Measurements from ENCODE around the gene GASK1A. TPM values are rescaled to one million over a fixed set of nuclear protein-coding genes. Genes with fewer than 3 reads are reported as not detected.

The GASK1A gene
- total and polyA plus RNA-seq, 10 of the 15 experiments (the other 5 are each of a cell fraction or from before 2014, with no cell fraction given) = 0.18 TPM; not detected in 9

DNA sequence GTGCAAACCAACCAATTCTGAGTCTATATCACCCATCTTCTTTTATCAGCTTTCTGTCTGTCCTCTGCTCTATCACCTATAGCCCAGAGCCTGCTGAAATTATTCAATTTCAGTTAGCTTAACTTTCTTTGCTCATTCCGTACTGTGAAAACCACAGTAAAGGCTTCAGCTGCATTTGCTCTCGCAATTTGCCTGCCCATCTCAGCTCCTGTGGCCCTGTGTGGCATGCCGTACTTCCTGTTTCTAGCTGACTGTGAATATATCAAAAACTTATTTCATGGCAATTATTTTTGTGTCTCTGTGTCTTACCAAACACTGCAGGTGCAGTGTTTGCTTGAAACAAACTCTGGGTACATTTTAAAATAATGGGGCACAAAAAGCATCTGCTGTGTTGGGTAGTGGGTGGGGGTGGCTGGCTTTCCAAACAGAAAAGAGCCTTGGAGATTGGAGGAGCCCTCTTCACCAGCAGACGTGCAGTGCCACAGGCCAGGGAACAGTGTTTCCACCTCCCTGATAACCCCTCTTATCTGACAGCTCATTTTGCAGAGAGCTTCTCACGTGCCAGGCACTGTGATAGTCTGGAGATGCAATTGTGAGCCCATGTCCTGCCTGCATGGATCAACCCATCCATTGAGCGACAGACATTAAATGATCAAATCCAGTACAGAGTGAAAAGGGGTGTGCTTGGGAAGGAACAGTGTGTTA, 45.2 kb downstream of the GASK1A start:
- H2AFZ ChIP-seq (ENCODE audit: control insufficient read depth, low read depth, low read length) = no peak overlapping the region
- intact Hi-C loops (cut with micrococcal nuclease; ENCODE audit: unreplicated experiment) (no loop called here), in situ Hi-C loops (cut with MboI) (no loop called here)
- H3K36me3 ChIP-seq (ENCODE audit: control insufficient read depth in 2 of 2, insufficient read depth in 2 of 2, low read length in 1 of 2) = no peaks in the 10 kb centered on the region
- ChIA-PET CTCF (interaction anchor here (0.7 to 1.6 kb wide), 6 partner anchors 10 to 63 kb away, joined by 3 to 7 read pairs (median 4); no protein-coding TSS in a partner anchor), RAD21 (ENCODE audit: unreplicated experiment) (interaction anchor here (1.1 to 1.4 kb wide), 3 partner anchors 10 to 47 kb away, joined by 3 to 7 read pairs (median 3); no protein-coding TSS in a partner anchor), POLR2A (interaction anchor here (0.6 to 0.8 kb wide), 2 partner anchors 12 to 15 kb away, joined by 4 read pairs; no protein-coding TSS in a partner anchor), SMC1A (ENCODE audit: uncharacterized antibody, unreplicated experiment) (interaction anchor here (0.7 to 2.0 kb wide), 7 partner anchors 10 to 64 kb away, joined by 3 to 15 read pairs (median 4); no protein-coding TSS in a partner anchor)
- WGBS (ENCODE audit: insufficient coverage, insufficient replicate concordance, low lambda C conversion rate, missing lambda C conversion rate) = 8% methylated on average over 6 of the region's 6 CpGs
- FAIRE-seq (no peak), DNase-seq (ENCODE audit: low read depth, low spot score) (no peak), ATAC-seq (peak; percentile 91)
- H3K4me1 ChIP-seq (ENCODE audit: control insufficient read depth, insufficient read depth, low read length) = no peaks in the 10 kb centered on the region
- no peaks in the 10 kb centered on the region for H3K27me3 ChIP-seq (replicated peaks in 1 of 2; ENCODE audit: control insufficient read depth in 2 of 2, insufficient read depth in 2 of 2, low read length in 1 of 2)
- H3K4me3 ChIP-seq = no peak overlapping the region
- H3K27ac ChIP-seq (ENCODE audit: control insufficient read depth, insufficient read depth) = no peak overlapping the region
- H3K4me2 ChIP-seq (ENCODE audit: control insufficient read depth, insufficient read depth) = no peak overlapping the region
- no TSS peak for BruUV-seq (replicated peaks)
- TF ChIP-seq TARDBP (IDR thresholded peaks at IDR 0.05; ENCODE audit: borderline replicate concordance) = no peak
- no peak for TF ChIP-seq ZBTB4 (CRISPR knock-in tag; IDR thresholded peaks at IDR 0.05)
- TF ChIP-seq BHLHE40 (IDR thresholded peaks at IDR 0.05; ENCODE audit: borderline replicate concordance in 1 of 2, low read depth in 2 of 2, low read length in 1 of 2) = peak in 1 of 2 experiments; percentile 20; a peak in 1 of 4 replicates
- TF ChIP-seq DPF2 (IDR thresholded peaks at IDR 0.05) = 0 out of 2 replicates have a peak, but pooled peaks have one; percentile 48
- no peak for TF ChIP-seq BCL11A (IDR thresholded peaks at IDR 0.05; ENCODE audit: low read depth, low read length)
- no peak for TF ChIP-seq HDAC2 (IDR thresholded peaks at IDR 0.05)
- no peak for TF ChIP-seq ZBTB33 (IDR thresholded peaks at IDR 0.05)
- TF ChIP-seq MYB (IDR thresholded peaks at IDR 0.05; ENCODE audit: borderline replicate concordance, low read depth, low read length) = no peak
- TF ChIP-seq, protein P1, sequence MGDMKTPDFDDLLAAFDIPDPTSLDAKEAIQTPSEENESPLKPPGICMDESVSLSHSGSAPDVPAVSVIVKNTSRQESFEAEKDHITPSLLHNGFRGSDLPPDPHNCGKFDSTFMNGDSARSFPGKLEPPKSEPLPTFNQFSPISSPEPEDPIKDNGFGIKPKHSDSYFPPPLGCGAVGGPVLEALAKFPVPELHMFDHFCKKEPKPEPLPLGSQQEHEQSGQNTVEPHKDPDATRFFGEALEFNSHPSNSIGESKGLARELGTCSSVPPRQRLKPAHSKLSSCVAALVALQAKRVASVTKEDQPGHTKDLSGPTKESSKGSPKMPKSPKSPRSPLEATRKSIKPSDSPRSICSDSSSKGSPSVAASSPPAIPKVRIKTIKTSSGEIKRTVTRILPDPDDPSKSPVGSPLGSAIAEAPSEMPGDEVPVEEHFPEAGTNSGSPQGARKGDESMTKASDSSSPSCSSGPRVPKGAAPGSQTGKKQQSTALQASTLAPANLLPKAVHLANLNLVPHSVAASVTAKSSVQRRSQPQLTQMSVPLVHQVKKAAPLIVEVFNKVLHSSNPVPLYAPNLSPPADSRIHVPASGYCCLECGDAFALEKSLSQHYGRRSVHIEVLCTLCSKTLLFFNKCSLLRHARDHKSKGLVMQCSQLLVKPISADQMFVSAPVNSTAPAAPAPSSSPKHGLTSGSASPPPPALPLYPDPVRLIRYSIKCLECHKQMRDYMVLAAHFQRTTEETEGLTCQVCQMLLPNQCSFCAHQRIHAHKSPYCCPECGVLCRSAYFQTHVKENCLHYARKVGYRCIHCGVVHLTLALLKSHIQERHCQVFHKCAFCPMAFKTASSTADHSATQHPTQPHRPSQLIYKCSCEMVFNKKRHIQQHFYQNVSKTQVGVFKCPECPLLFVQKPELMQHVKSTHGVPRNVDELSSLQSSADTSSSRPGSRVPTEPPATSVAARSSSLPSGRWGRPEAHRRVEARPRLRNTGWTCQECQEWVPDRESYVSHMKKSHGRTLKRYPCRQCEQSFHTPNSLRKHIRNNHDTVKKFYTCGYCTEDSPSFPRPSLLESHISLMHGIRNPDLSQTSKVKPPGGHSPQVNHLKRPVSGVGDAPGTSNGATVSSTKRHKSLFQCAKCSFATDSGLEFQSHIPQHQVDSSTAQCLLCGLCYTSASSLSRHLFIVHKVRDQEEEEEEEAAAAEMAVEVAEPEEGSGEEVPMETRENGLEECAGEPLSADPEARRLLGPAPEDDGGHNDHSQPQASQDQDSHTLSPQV (IDR thresholded peaks at IDR 0.05) = no peak
- H3K9ac ChIP-seq (ENCODE audit: control insufficient read depth, insufficient read depth, low read length) = no peak overlapping the region
- H3K79me2 ChIP-seq (ENCODE audit: control insufficient read depth, insufficient read depth, low read length) = no peaks in the 10 kb centered on the region
- no peaks in the 10 kb centered on the region; the same call in 2 of the 3 replicates for H3K9me3 ChIP-seq (replicated peaks; ENCODE audit: control insufficient read depth, insufficient read depth, low read length)
- no peaks in the 10 kb centered on the region for H4K20me1 ChIP-seq (ENCODE audit: control insufficient read depth, insufficient read depth)

Measured in GM12878 (cell line).